ENCODE data around the gene B4GALNT3.
"Not testable (repeated sequence)": the region's sequence is repeated elsewhere in the genome, so short reads cannot be mapped to it uniquely, and the experiment has no call there.

Gene B4GALNT3

DNA sequence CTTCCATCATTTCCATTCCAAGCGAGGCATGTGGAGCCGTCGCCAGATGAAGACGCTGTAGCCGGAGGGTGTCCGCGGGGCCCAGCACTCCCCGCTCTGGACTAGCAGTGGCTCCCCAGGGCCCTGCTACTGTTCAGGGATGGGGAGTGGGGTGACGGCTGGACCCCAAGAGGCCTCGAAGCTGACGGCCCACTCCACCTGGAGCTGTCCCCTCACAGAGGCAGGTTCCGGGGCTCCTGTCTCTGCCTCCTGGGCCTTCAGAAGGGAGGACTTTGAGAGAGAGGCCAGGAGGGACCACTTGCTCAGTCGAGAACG is 101.6 kb downstream of the B4GALNT3 start:
- DNase-seq, result no peak

- no peak for DNase-seq
Observed at GRCh38 chr12:561908-562593, 102.3 kb downstream of the B4GALNT3 start.

GRCh38 chr12:562634-563033 is 102.9 kb downstream of the B4GALNT3 start:
- no peak for DNase-seq

DNA sequence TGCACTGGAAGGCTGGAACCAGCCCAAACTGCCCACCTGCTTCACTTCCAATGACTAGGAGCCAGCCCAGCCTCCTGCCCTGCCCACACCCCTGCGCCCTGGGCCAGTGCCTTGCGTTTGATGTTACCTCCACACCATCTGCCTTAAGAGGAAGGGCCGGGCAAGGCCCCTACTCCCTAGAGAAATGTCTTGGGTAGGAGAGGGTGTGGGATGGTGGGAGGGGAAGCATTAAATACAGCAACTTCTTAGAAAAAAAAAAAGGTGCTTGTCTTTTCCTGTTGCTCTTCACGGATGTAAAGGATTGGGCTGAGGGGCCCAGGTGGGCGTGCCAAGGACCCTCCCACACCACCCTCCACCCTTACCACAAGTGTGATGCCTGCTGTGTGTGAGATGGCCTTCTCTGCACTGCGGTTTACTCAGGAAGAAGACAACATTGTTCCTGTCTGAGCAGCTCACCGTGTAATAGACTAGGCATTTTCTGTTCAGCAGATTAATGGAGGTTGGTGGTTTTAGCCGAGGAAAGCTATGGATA is 103.6 kb downstream of the B4GALNT3 start:
- no peak for DNase-seq

DNA sequence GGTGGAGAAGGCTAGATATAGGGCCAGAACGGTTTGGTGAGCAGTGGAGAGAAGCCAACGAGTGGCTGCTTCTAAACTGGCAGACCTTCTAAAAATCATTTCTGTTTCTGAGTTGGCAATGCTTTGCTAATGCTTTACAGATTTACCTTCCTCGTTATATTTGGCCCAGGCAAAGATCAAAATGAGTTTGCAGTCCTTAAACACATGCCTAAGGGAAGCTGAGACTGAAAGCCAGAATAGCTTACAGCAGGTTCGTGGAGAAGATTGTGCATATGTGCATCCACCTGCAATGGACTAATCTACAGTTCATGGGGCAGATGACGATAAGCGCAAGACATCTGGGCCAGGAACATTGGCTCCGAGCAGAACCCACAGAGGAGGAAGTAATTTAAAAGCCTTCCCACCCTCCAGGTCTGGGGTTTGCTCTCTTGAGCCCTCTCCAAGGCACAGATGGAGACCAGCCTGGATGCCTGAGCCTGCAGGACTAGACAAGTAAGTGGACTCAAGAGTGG is 104.1 kb downstream of the B4GALNT3 start:
- DNase-seq, result no peak

DNA sequence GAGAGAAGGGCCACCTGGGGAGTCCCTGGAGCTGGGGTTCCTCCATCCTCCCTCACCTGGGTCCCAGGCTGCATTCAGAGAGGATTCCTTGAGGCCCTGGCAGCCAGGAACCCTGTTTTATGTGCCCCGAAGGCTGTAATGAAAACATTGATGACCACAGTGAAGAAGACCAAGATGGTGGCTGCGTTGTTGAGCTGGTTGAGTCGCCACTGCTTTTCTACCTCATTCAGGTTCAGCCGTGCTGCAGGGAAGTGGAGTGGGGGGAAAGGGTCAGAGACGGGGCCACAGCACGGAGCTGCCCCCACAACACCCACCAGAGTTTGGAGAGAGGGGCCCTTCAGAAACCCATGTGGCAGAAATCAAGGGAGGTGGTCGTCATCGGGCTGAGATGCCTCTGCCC is 105.4 kb downstream of the B4GALNT3 start:
- DNase-seq, result no peak

- no peak for DNase-seq
Observed at GRCh38 chr12:565589-566105, 105.9 kb downstream of the B4GALNT3 start.

- no peak for DNase-seq
Observed at GRCh38 chr12:568486-568885, 108.7 kb downstream of the B4GALNT3 start.

DNA sequence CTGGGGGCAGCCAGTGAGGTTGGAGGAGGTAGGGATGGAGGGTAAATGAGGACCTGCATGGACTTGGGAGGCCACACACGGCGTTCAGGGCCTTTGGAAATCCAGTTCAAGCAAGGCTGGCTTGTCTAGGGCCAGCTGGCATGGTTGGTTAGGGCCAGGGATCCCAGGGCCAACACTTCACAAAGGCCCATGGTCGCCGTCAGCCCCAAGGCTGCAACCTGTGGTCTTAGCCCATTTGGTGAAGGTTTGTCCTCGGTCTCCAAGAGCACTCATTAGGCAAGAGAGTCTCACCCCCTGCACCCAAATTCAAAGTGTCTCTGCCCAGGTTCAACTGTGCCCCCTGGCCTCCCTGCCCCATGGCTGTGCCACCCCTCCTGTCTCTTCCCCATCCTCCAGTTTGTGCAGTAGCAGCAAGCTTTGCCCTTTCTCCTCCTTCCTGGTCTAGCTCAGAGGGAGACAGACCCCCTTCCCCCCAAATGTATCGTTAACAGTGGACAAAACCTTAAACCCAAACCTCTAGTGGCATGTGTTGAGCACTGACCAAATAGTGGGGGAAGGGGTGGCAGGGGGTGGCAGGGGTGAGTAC is 109.4 kb downstream of the B4GALNT3 start:
- no peak for DNase-seq

GRCh38 chr12:569803-570434 is 110.2 kb downstream of the B4GALNT3 start:
- DNase-seq, result peak; percentile 77

- no peak for DNase-seq
Observed at GRCh38 chr12:570435-570920, 110.7 kb downstream of the B4GALNT3 start.

- DNase-seq, result no peak
Observed at GRCh38 chr12:570921-571794, 111.4 kb downstream of the B4GALNT3 start.

- no peak for DNase-seq
Observed at GRCh38 chr12:571795-572531, 112.2 kb downstream of the B4GALNT3 start.

- no peak for DNase-seq
Observed at GRCh38 chr12:572532-572899, 112.8 kb downstream of the B4GALNT3 start.

DNA sequence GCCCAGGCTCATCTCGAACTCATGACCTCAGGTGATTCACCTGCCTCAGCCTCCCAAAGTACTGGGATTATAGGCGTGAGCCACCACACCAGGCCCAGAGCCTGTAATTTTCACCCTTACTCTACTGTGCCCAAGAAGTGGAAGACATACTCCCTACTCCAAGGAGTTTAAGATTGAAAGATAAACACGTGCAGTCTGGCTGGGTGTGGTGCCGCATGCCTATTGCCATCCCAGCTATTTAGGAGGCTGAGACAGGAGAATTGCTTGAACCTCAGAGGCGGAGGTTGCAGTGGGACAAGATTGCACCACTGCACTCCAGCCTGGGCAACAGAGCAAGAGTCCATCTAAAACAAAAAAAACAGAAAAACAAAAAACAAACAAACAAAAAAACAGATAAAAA is 113.5 kb downstream of the B4GALNT3 start:
- DNase-seq, result no peak

DNA sequence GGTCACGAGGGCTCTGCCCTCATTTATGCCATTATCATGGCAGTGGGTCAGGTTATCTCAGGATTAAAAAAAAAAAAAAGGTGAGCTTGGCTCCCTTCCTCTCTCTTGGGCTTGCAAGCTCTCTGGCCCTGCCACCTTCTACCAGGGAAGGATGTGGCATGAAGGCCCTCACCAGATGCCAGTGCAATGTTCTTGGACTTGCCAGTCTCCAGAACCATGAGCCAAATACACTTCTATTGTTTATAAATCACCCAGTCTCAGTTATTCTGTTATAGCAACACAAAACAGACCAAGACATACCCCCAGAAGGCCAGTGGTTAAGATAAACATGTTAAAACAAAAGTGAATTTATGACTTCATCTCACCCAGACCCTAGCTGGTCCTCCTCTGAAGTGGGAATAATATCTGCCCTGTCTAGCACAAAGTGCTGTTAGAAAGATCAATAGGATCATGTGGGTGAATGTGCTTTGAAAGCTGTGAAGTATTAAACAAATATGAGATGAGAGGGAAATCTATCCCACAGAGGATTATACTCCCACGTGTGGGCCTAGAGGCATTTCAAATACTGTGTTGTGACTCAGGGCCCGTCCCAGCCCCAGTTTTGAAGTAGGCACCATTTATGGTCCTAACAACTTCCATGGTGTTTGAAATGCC is 114.9 kb downstream of the B4GALNT3 start:
- no peak for DNase-seq

DNA sequence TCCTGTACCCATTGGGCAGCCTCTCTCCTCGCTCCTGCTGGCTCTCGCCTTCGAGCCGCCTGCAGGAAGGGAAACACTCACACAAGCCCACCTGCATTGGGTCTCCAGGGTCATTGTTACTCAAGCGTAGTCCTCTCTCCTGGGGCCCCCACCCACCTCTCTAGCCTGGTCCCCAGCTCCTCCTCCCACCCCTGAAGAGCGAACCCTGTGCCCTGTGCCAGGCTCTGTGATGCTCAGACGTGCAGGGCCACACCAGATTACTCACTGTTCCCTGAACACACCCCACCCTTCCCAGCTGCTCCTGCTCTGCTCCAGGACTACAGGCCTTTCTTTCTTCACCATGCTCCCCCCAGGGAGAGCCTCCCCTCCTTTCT is 115.4 kb downstream of the B4GALNT3 start:
- no peak for DNase-seq

DNA sequence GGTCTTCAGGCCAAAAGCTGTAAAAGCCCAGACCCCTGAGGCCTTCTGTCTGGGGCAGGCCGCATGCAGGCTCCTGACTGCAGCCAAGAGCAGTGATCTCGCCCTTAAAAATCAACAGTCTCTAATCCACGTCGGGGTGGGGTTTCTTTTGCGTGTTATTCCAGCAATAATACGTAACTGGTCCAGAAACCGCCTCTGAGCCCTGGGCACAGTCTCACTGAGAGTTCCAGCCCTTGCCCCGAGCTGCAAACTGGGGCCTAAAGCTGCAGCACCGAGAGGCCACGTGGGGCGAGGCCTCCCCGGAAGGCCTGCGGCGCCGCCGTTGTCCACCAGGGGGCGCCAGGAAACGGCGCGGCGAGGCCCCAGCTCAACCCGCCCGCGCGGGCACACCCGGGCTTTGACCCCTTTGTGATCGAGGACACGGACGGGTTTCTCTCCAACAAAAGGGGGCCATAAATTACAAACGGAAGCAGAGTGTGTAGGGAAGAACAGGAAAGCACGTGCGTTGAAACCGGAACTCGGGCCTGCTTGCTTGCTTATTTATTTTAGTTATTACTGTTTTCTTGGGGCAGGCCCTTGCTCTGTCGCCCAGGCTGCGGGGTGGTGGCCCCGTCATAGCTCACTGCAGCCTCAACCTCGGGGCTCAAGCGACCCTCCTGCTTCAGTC is 116.3 kb downstream of the B4GALNT3 start:
- peak; percentile 62 for DNase-seq

GRCh38 chr12:576615-577110 is 116.9 kb downstream of the B4GALNT3 start:
- no peak for DNase-seq

- not testable (repeated sequence) for DNase-seq
Observed at GRCh38 chr12:577994-578747, 118.4 kb downstream of the B4GALNT3 start.
